K562 (cell line): ENCODE data around the gene TRPM4. TPM values are rescaled to one million over a fixed set of nuclear protein-coding genes. Genes with fewer than 3 reads are reported as not detected.
A peak's percentile ranks its signal among the peaks of the same experiment; 100 is the strongest.

ENCODE experiments used
- ELK1 ChIP-seq: sonication (generic); formaldehyde crosslinking; IDR thresholded peaks from 2 replicates; pipeline ENCODE4 v1.8.1; 2022; ENCODE audit warnings: missing genetic modification reagents
- EP400 ChIP-seq: fragments of 450-650 bp; IDR thresholded peaks from 2 replicates; pipeline ENCODE4 v1.6.1; 2017; ENCODE audit warnings: antibody characterized with exemption, mild to moderate bottlenecking, moderate library complexity
- GABPA ChIP-seq: fragments of 200-800 bp; sonication (Bioruptor generic); conservative IDR thresholded peaks from 2 replicates; pipeline ENCODE4 v1.6.1; 2016; ENCODE audit warnings: low read depth, missing genetic modification characterization, missing compliant biosample characterization
- HDAC2 ChIP-seq: fragments of 450-650 bp; IDR thresholded peaks from 2 replicates; pipeline ENCODE4 v1.6.1; 2016; ENCODE audit warnings: mild to moderate bottlenecking
- HMGN3 ChIP-seq: IDR thresholded peaks from 2 replicates; pipeline ENCODE4 v1.6.1; 2011; ENCODE audit warnings: borderline replicate concordance, low read depth, mild to moderate bottlenecking, mixed read lengths, low read length; ENCODE audit not compliant: insufficient read length; ENCODE audit errors: extremely low read depth
- ILK ChIP-seq: fragments of 450-650 bp; IDR thresholded peaks from 2 replicates; pipeline ENCODE4 v1.6.1; 2016; ENCODE audit warnings: missing genetic modification characterization, low read depth, mild to moderate bottlenecking, missing compliant biosample characterization, moderate library complexity, borderline replicate concordance
- MCM5 ChIP-seq: fragments of 450-650 bp; IDR thresholded peaks from 2 replicates; pipeline ENCODE4 v1.6.1; 2016; ENCODE audit warnings: low read depth
- NFYB ChIP-seq: IDR thresholded peaks from 2 replicates; pipeline ENCODE4 v1.6.1; 2011; ENCODE audit warnings: mild to moderate bottlenecking, moderate library complexity; ENCODE audit not compliant: insufficient read length; ENCODE audit errors: extremely low read depth
- NKRF ChIP-seq: fragments of 450-650 bp; IDR thresholded peaks from 2 replicates; pipeline ENCODE4 v1.6.1; 2016; ENCODE audit warnings: borderline replicate concordance
- RBM22 ChIP-seq: fragments of 200-400 bp; formaldehyde crosslinking; IDR thresholded peaks from 2 replicates; pipeline ENCODE4 v1.6.1; 2018; ENCODE audit warnings: low read length, low read depth; ENCODE audit not compliant: poor library complexity, severe bottlenecking
- SMARCE1 ChIP-seq: fragments of 450-650 bp; IDR thresholded peaks from 2 replicates; pipeline ENCODE4 v1.7.1; 2016; ENCODE audit warnings: mild to moderate bottlenecking
- SP1 ChIP-seq: sonication (generic); formaldehyde crosslinking; IDR thresholded peaks from 2 replicates; pipeline ENCODE4 v1.8.1; 2022; ENCODE audit warnings: mild to moderate bottlenecking, missing genetic modification reagents
- SRSF7 ChIP-seq: fragments of 200-400 bp; formaldehyde crosslinking; optimal IDR thresholded peaks from 2 replicates; pipeline ENCODE3; 2017; ENCODE audit warnings: mild to moderate bottlenecking, low read depth, low read length
- YY1 ChIP-seq, 3 experiments: IDR thresholded peaks; 2 replicates each; pipeline ENCODE4 v1.6.1; 2011; ENCODE audit warnings: low read length in 2 of 3, mild to moderate bottlenecking in 2 of 3, moderate library complexity in 2 of 3, borderline replicate concordance in 1 of 3, control low read depth in 1 of 3, low read depth in 1 of 3; ENCODE audit not compliant: insufficient read depth in 3 of 3, insufficient replicate concordance in 2 of 3, control insufficient read depth in 1 of 3, insufficient read length in 1 of 3; ENCODE audit errors: extremely low read depth in 1 of 3
- ZBED1 ChIP-seq: IDR thresholded peaks from 2 replicates; pipeline ENCODE4 v1.6.1; 2014
- ZBTB5 ChIP-seq: fragments of 450-650 bp; IDR thresholded peaks from 2 replicates; pipeline ENCODE4 v1.6.1; 2017; ENCODE audit warnings: antibody characterized with exemption
- ZNF133 ChIP-seq: fragments of 250-450 bp; sonication (Bioruptor Pico); IDR thresholded peaks from 2 replicates; pipeline ENCODE4 v1.4.0; 2020; ENCODE audit warnings: mild to moderate bottlenecking
- ZNF436 ChIP-seq: fragments of 250-450, 450-650 bp; sonication (Bioruptor Pico); formaldehyde crosslinking; IDR thresholded peaks from 2 replicates; pipeline ENCODE4 v1.7.0; 2020; ENCODE audit warnings: mild to moderate bottlenecking
- ZNF511 ChIP-seq: sonication (generic); formaldehyde crosslinking; IDR thresholded peaks from 2 replicates; pipeline ENCODE4 v1.8.0; 2022; ENCODE audit warnings: mild to moderate bottlenecking, missing genetic modification reagents
- ZNF75A ChIP-seq: fragments of 450-650 bp; formaldehyde crosslinking; IDR thresholded peaks from 2 replicates; pipeline ENCODE4 v1.4.0; 2020; ENCODE audit warnings: mild to moderate bottlenecking
- polyA plus RNA-seq, 8 experiments: library from polyadenylated mRNA; depleted of rRNA in 4 of 8; stranded (reverse) in 5 of 8; unstranded in 3 of 8; fragments of >200 nt; fragmentation: Nextera tagmentation in 2 of 8; fragmentation: Illumina TruSeq in 1 of 8; extraction: Ambion mirVana in 2 of 8; extraction: Trizol in 1 of 8; gene quantifications; 2 replicates each; pipeline versions ENCODE4 v1.2.1 to v1.2.3, GENCODE V29; 2011 to 2014; ENCODE audit warnings: inconsistent platforms in 1 of 8, missing spikeins in 1 of 8
- total RNA-seq, 7 experiments: library from RNA; depleted of rRNA in 6 of 7; stranded (reverse); fragments of >200 nt in 6 of 7; fragmentation: Illumina TruSeq in 2 of 7; extraction: Trizol in 2 of 7; gene quantifications; 2 replicates each; pipeline versions ENCODE4 v1.2.1 to v1.2.3, GENCODE V29; 2011 to 2021; ENCODE audit warnings: low replicate concordance in 1 of 7
- TF ChIP-seq, protein P1 (sequence below): sonication (generic); formaldehyde crosslinking; IDR thresholded peaks from 2 replicates; pipeline ENCODE4 v1.8.0; 2022; ENCODE audit warnings: missing genetic modification reagents, mild to moderate bottlenecking, moderate library complexity, borderline replicate concordance

TRPM4 gene
- total and polyA plus RNA-seq, 9 of the 15 experiments (the other 6 are each of a cell fraction or from before 2014, with no cell fraction given) = 6.5 to 45.4 (median 15.2) TPM

DNA sequence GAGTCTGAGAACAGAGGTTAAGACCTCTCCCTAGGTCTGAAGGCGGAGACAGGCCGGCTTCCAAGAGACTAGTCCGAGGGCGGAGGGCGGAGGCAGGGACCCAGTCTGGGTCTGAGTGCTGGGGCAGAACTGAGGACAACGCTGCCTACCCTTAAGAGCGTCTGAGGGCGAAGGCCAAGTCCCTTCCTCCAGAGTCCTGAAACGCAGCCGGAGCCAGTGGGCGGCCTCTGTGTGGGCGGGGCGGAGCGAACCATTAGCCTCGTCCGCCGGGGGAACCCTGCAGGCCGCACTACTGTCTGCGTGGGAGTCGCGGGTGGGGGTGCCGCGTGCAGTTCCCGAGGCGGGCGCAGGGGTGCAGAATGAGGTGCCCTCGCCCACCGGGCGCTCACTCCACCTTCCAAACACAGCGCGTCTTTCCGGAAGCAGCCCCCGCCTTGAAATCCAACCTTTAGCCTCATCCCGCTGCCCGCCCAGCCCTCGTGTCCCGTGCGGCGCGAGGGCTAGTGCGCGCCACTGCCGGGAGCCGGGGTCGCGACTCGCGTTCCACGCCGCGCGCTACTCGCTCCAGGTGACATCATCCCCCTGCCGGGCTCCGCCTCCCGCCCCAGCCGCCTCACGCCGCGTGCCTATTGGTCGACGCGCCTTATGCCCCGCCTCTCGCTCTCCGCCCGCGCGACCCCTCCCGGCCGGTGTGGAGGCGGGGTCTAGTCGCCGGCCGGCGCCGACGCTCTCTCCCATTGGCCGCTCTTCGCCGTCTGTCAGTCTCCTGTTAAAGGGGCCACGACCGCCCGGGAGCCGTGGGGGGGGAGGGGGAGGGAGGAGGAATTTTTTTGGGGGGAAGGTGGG is 38.8 kb upstream of the TRPM4 start, which contains the start of gene C19orf73 (continued):
- peak; percentile 94 for TF ChIP-seq HDAC2
- no peak for TF ChIP-seq MCM5
- TF ChIP-seq YY1 (IDR thresholded peaks at IDR 0.05; ENCODE audit: borderline replicate concordance in 1 of 3, control insufficient read depth in 1 of 3, extremely low read depth in 1 of 3, insufficient read depth in 3 of 3, insufficient read length in 1 of 3, insufficient replicate concordance in 2 of 3, low read depth in 1 of 3, low read length in 2 of 3) = no peak
- TF ChIP-seq ZBED1 = no peak
- no peak for TF ChIP-seq ZNF436
- no peak for TF ChIP-seq ZNF75A (CRISPR knock-in tag)
- peak; percentile 47 for TF ChIP-seq NFYB
- peak; percentile 96 for TF ChIP-seq EP400
- TF ChIP-seq ZNF133 (CRISPR knock-in tag) = no peak
- peak; percentile 48 for TF ChIP-seq ZNF511
- TF ChIP-seq RBM22 = no peak
- TF ChIP-seq HMGN3 = peak; percentile 87
- peak; percentile 97 for TF ChIP-seq SP1 (CRISPR knock-in tag)
- TF ChIP-seq ILK (tag) = no peak
- no peak for TF ChIP-seq ELK1
- TF ChIP-seq SRSF7 = no peak
- TF ChIP-seq SMARCE1 = peak; percentile 55; the same call in 1 of the 2 replicates
- TF ChIP-seq NKRF = no peak; the same call in 1 of the 2 replicates
- TF ChIP-seq GABPA (tag) = peak; percentile 80
- no peak for TF ChIP-seq ZBTB5
- TF ChIP-seq, protein P1, sequence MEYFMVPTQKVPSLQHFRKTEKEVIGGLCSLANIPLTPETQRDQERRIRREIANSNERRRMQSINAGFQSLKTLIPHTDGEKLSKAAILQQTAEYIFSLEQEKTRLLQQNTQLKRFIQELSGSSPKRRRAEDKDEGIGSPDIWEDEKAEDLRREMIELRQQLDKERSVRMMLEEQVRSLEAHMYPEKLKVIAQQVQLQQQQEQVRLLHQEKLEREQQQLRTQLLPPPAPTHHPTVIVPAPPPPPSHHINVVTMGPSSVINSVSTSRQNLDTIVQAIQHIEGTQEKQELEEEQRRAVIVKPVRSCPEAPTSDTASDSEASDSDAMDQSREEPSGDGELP = peak; percentile 91
